ENCODE results near the gene ADAT2. TPM values are rescaled to one million over a fixed set of nuclear protein-coding genes. Genes with fewer than 3 reads are reported as not detected.

Gene ADAT2
- total and polyA plus RNA-seq, 2 of the 13 experiments (the other 11 are each of a cell fraction or from before 2014, with no cell fraction given) = 10.5 to 18.3 TPM

- TF ChIP-seq XRCC5 (optimal IDR thresholded peaks at IDR 0.05; ENCODE audit: low read length) (peak; percentile 56), HDAC1 (CRISPR knock-in tag; IDR thresholded peaks at IDR 0.05) (peak; percentile 71), BCLAF1 (IDR thresholded peaks at IDR 0.05) (no peak), ZFYVE20 (CRISPR knock-in tag; IDR thresholded peaks at IDR 0.05; ENCODE audit: borderline replicate concordance, low read depth) (no peak), ZNF629 (CRISPR knock-in tag; conservative IDR thresholded peaks at IDR 0.05) (peak; percentile 31; the same call in 1 of the 2 replicates), ZMYM3 (CRISPR knock-in tag; IDR thresholded peaks at IDR 0.05) (peak; percentile 14; the same call in 1 of the 2 replicates), NONO (IDR thresholded peaks at IDR 0.05) (no peak), NONO (CRISPR knock-in tag; conservative IDR thresholded peaks at IDR 0.05) (peak; percentile 61; the same call in 1 of the 2 replicates), GTF2F1 (IDR thresholded peaks at IDR 0.05; ENCODE audit: low read length) (no peak), KLF9 (CRISPR knock-in tag; IDR thresholded peaks at IDR 0.05; ENCODE audit: low read depth) (peak; percentile 72; the same call in 1 of the 2 replicates), ETS1 (CRISPR knock-in tag; IDR thresholded peaks at IDR 0.05) (no peak), THYN1 (CRISPR knock-in tag; IDR thresholded peaks at IDR 0.05; ENCODE audit: borderline replicate concordance, low read depth) (no peak), JUNB (CRISPR knock-in tag; IDR thresholded peaks at IDR 0.05; ENCODE audit: borderline replicate concordance) (peak; percentile 44; the same call in 1 of the 2 replicates), GFI1 (CRISPR knock-in tag; IDR thresholded peaks at IDR 0.05; ENCODE audit: borderline replicate concordance) (no peak), ZNF101 (CRISPR knock-in tag; IDR thresholded peaks at IDR 0.05; ENCODE audit: borderline replicate concordance, low read depth) (peak; percentile 48; the same call in 1 of the 2 replicates), HOXA9 (CRISPR knock-in tag; IDR thresholded peaks at IDR 0.05; ENCODE audit: borderline replicate concordance) (no peak), ZBTB3 (CRISPR knock-in tag; IDR thresholded peaks at IDR 0.05; ENCODE audit: borderline replicate concordance, low read depth) (0 out of 2 replicates have a peak, but pooled peaks have one; percentile 53), ATF3 (CRISPR knock-in tag; IDR thresholded peaks at IDR 0.05) (peak; percentile 93), SMAD3 (CRISPR knock-in tag; IDR thresholded peaks at IDR 0.05) (peak; percentile 93), ETV5 (CRISPR knock-in tag; IDR thresholded peaks at IDR 0.05; ENCODE audit: borderline replicate concordance) (peak; percentile 90), KMT2A (CRISPR knock-in tag; IDR thresholded peaks at IDR 0.05) (no peak), MEIS1 (CRISPR knock-in tag; IDR thresholded peaks at IDR 0.05; ENCODE audit: borderline replicate concordance) (peak; percentile 86)
These were observed 53.0 kb downstream of the ADAT2 start (continued) for GRCh38 chr6:143397227-143398222.
